ENCODE data around the gene OLIG2. TPM values are rescaled to one million over a fixed set of nuclear protein-coding genes. Genes with fewer than 3 reads are reported as not detected.

Gene OLIG2
- polyA plus RNA-seq, 1 of the 3 experiments (the other 2 are of a cell fraction): not detected

DNA sequence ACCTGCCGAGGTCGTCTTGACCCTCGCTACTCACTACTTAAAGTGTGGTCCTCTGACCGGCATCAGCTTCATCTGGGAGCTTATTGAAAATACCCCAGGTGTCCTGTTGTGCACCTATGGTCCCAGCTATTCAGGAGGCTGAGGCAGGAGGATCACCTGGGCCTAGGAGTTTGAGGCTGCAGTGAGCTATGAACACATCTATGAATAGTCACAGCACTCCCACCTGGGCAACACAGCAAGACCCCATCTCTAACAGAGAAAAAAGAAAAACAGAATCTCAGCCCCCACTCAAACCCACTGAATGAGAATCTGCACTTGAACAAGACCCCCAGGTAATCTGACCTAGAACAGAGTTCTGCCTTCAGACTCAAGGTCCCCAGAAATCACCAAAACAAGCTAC is 35.5 kb downstream of the OLIG2 start:
- Histone ChIP-seq H3K27ac (ENCODE audit: low read depth in 2 of 2, low read length in 1 of 2) (no peak overlapping the region), H3K36me3 (replicated peaks in 1 of 2; ENCODE audit: control insufficient read depth in 1 of 2, insufficient read depth in 2 of 2, low read length in 1 of 2) (no peaks in the 10 kb centered on the region), H2AFZ (ENCODE audit: low read depth) (no peak overlapping the region), H3K27me3 (ENCODE audit: insufficient read depth) (peaks cover 94% of the 10 kb centered on the region), H3F3A (replicated peaks; ENCODE audit: insufficient read depth) (no peaks in the 10 kb centered on the region), H3K4me1 (ENCODE audit: control insufficient read depth in 1 of 2, insufficient read depth in 2 of 2, low read depth in 1 of 2, low read length in 1 of 2) (no peaks in the 10 kb centered on the region), H3K9me2 (no peaks in the 10 kb centered on the region), H3K4me3 (ENCODE audit: low read depth in 2 of 2, low read length in 1 of 2) (no peak overlapping the region), H3K4me2 (no peak overlapping the region), H3K9ac (no peak overlapping the region), H3K79me2 (ENCODE audit: insufficient read depth) (no peaks in the 10 kb centered on the region), H3K9me3 (no peaks in the 10 kb centered on the region), H4K20me1 (ENCODE audit: insufficient read depth) (no peaks in the 10 kb centered on the region)
- 11% methylated on average over 4 of the region's 4 CpGs for WGBS (ENCODE audit: low lambda C conversion rate)
- CTCF ChIA-PET: no interaction called here
- TF ChIP-seq, protein P1, sequence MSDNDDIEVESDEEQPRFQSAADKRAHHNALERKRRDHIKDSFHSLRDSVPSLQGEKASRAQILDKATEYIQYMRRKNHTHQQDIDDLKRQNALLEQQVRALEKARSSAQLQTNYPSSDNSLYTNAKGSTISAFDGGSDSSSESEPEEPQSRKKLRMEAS (IDR thresholded peaks at IDR 0.05; ENCODE audit: low read depth): no peak
- TF ChIP-seq, protein P2, sequence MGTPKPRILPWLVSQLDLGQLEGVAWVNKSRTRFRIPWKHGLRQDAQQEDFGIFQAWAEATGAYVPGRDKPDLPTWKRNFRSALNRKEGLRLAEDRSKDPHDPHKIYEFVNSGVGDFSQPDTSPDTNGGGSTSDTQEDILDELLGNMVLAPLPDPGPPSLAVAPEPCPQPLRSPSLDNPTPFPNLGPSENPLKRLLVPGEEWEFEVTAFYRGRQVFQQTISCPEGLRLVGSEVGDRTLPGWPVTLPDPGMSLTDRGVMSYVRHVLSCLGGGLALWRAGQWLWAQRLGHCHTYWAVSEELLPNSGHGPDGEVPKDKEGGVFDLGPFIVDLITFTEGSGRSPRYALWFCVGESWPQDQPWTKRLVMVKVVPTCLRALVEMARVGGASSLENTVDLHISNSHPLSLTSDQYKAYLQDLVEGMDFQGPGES (IDR thresholded peaks at IDR 0.05; ENCODE audit: low read depth, low read length): no peak
- TF ChIP-seq SMC3 (IDR thresholded peaks at IDR 0.05; ENCODE audit: low read depth, low read length): no peak
- no peak for TF ChIP-seq MXI1 (IDR thresholded peaks at IDR 0.05; ENCODE audit: low read depth, low read length)
- no peak for TF ChIP-seq FOSL2 (IDR thresholded peaks at IDR 0.05; ENCODE audit: borderline replicate concordance, low read depth)
- no peak for TF ChIP-seq ELF1 (IDR thresholded peaks at IDR 0.05)
- TF ChIP-seq GATA2 (CRISPR knock-in tag; IDR thresholded peaks at IDR 0.05): no peak
- no peak for TF ChIP-seq EZH2phosphoT487 (IDR thresholded peaks at IDR 0.05; ENCODE audit: borderline replicate concordance, low read depth)
- no peak for TF ChIP-seq RXRA (IDR thresholded peaks at IDR 0.05; ENCODE audit: borderline replicate concordance, low read depth)
- POLR2A ChIA-PET: no interaction called here
- no peak for DNase-seq

DNA sequence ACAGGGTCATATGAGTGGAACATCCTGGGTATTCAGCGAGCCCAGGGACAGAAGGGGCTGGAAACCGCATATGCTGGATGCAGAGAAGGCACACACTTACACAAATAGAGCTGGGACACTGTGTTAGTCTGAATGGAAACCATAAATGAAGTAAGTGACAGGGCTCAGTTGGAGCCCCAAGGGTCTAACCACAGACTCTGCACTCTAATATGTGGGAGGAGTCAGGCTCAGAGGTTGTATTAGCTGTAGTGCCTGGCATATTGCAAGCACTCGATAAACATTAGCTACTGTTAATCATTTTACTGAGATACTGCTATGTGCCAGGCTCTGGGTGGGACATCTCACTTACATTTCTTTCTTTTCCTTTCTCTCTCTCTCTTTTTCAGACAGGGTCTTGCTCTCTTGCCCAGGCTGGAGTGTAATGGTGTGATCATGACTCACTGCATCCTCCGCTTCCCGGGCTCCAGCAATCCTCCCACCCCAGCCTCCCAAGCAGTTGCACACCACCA is 37.7 kb downstream of the OLIG2 start:
- POLR2A ChIA-PET: no interaction called here
- no peaks in the 10 kb centered on the region for H3K4me1 ChIP-seq (ENCODE audit: control insufficient read depth in 1 of 2, insufficient read depth in 2 of 2, low read depth in 1 of 2, low read length in 1 of 2)
- H3K79me2 ChIP-seq (ENCODE audit: insufficient read depth): no peaks in the 10 kb centered on the region
- no peaks in the 10 kb centered on the region for H4K20me1 ChIP-seq (ENCODE audit: insufficient read depth)
- no peak overlapping the region for H3K4me3 ChIP-seq (ENCODE audit: low read depth in 2 of 2, low read length in 1 of 2)
- no peak overlapping the region for H3K9ac ChIP-seq
- peaks cover 95% of the 10 kb centered on the region for H3K27me3 ChIP-seq (ENCODE audit: insufficient read depth)
- no peak for TF ChIP-seq EZH2phosphoT487 (IDR thresholded peaks at IDR 0.05; ENCODE audit: borderline replicate concordance, low read depth)
- TF ChIP-seq NRF1 (IDR thresholded peaks at IDR 0.05; ENCODE audit: low read depth, low read length): no peak
- TF ChIP-seq MEF2A (IDR thresholded peaks at IDR 0.05; ENCODE audit: borderline replicate concordance, low read depth): no peak
- TF ChIP-seq, protein P3, sequence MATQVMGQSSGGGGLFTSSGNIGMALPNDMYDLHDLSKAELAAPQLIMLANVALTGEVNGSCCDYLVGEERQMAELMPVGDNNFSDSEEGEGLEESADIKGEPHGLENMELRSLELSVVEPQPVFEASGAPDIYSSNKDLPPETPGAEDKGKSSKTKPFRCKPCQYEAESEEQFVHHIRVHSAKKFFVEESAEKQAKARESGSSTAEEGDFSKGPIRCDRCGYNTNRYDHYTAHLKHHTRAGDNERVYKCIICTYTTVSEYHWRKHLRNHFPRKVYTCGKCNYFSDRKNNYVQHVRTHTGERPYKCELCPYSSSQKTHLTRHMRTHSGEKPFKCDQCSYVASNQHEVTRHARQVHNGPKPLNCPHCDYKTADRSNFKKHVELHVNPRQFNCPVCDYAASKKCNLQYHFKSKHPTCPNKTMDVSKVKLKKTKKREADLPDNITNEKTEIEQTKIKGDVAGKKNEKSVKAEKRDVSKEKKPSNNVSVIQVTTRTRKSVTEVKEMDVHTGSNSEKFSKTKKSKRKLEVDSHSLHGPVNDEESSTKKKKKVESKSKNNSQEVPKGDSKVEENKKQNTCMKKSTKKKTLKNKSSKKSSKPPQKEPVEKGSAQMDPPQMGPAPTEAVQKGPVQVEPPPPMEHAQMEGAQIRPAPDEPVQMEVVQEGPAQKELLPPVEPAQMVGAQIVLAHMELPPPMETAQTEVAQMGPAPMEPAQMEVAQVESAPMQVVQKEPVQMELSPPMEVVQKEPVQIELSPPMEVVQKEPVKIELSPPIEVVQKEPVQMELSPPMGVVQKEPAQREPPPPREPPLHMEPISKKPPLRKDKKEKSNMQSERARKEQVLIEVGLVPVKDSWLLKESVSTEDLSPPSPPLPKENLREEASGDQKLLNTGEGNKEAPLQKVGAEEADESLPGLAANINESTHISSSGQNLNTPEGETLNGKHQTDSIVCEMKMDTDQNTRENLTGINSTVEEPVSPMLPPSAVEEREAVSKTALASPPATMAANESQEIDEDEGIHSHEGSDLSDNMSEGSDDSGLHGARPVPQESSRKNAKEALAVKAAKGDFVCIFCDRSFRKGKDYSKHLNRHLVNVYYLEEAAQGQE (IDR thresholded peaks at IDR 0.05; ENCODE audit: low read depth, low read length): no peak
- TF ChIP-seq RXRA (IDR thresholded peaks at IDR 0.05; ENCODE audit: borderline replicate concordance, low read depth): no peak
- TF ChIP-seq GABPA (IDR thresholded peaks at IDR 0.05; ENCODE audit: low read depth): no peak
- CTCF ChIA-PET: no interaction called here
- no peaks in the 10 kb centered on the region for H3F3A ChIP-seq (replicated peaks; ENCODE audit: insufficient read depth)
- no peaks in the 10 kb centered on the region for H3K9me3 ChIP-seq
- H2AFZ ChIP-seq (ENCODE audit: low read depth): no peak overlapping the region
- DNase-seq: no peak
- WGBS (ENCODE audit: low lambda C conversion rate): 12% methylated on average over 5 of the region's 5 CpGs
- H3K4me2 ChIP-seq: no peak overlapping the region
- H3K36me3 ChIP-seq (replicated peaks in 1 of 2; ENCODE audit: control insufficient read depth in 1 of 2, insufficient read depth in 2 of 2, low read length in 1 of 2): no peaks in the 10 kb centered on the region
- no peaks in the 10 kb centered on the region for H3K9me2 ChIP-seq
- no peak overlapping the region for H3K27ac ChIP-seq (ENCODE audit: low read depth in 2 of 2, low read length in 1 of 2)

Data from SK-N-SH (cell line).